T-helper 2 cell treated with Interferon-gamma antibody and Interleukin-4, amounts not matched to agents 5 μg/mL and 100 μg/mL, for 36 hours (primary cell): ENCODE results near the gene OR6B1.
"Not testable (repeated sequence)": the region's sequence is repeated elsewhere in the genome, so short reads cannot be mapped to it uniquely, and the experiment has no call there.

Experiments used
- DNase-seq: peaks from one replicate; pipeline ENCODE4 v3.0.0; 2021; ENCODE audit warnings: low spot score
- H3K27ac Mint-ChIP-seq: one replicate; pipeline ENCODE4 v1.8.0; 2021; ENCODE audit warnings: mild to moderate bottlenecking, mixed read lengths
- H3K27me3 Mint-ChIP-seq: one replicate; pipeline ENCODE4 v1.8.0; 2021; ENCODE audit warnings: low read depth, mixed read lengths
- H3K36me3 Mint-ChIP-seq: one replicate; pipeline ENCODE4 v1.8.0; 2021; ENCODE audit warnings: low read depth, mixed read lengths
- H3K4me1 Mint-ChIP-seq: one replicate; pipeline ENCODE4 v1.8.0; 2021; ENCODE audit warnings: low read depth, mixed read lengths
- H3K4me3 Mint-ChIP-seq: one replicate; pipeline ENCODE4 v1.8.0; 2022; ENCODE audit warnings: mild to moderate bottlenecking, moderate library complexity, mixed read lengths
- H3K9me3 Mint-ChIP-seq: one replicate; pipeline ENCODE4 v1.8.0; 2021; ENCODE audit warnings: mixed read lengths

OR6B1 gene

DNA sequence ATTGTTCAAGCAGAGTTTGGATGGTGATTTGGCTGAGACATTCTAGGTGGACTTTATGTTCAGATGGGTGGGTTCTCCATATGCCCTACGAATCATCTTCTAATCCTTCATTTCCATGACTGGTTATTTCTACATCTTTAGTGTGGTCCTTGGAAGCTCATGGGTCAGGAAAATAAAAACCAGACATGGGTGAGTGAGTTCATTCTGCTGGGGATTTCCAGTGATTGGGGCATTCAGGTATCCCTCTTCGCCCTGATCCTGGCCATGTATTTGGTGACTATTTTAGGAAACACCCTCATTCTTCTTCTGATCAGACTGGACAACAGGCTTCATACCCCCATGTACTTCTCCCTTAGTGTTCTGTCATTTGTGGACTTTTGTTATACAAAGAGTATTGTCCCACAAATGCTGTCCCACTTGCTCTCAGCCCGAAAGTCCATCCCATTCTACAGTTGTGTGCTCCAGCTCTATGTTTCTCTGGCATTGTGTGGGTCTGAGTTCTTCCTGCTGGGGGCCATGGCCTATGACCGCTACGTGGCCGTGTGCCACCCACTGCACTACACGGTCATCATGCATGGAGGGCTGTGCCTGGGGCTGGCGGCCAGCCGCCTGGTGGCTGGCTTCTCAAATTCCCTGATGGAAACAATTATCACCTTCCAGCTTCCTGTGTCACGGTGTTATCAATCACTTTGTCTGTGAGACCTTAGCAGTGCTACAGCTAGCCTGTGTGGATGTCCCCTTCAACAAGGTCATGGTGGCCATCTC is 19.2 kb upstream of the OR6B1 start:
- DNase-seq: no peak
- Mint-ChIP-seq H3K27ac (no peak overlapping the region), H3K4me1 (no peaks in the 10 kb centered on the region), H3K4me3 (no peak overlapping the region), H3K36me3 (no peaks in the 10 kb centered on the region), H3K9me3 (no peaks in the 10 kb centered on the region), H3K27me3 (no peaks in the 10 kb centered on the region)

DNA sequence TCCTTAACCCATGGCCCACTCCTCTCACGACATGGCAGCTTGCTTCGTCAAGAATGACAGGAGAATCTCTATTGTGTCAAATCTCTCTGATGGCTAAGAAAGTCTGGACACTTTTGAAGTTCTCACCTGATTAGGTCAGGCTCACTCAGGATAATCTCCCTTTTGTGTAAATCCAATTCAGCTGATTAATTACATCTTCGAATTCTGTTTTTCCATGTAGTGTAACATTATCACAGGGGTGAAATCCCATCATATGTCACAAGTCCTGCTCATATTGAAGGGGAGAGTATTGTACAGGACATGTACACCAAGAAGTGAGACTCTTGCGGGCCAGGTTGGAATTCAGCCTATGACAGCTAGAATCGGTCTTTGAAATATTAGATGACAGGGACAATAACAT is 16.2 kb upstream of the OR6B1 start:
- DNase-seq: no peak
- Mint-ChIP-seq H3K36me3 (no peaks in the 10 kb centered on the region), H3K27ac (no peak overlapping the region), H3K27me3 (no peaks in the 10 kb centered on the region), H3K4me1 (peaks cover 8% of the 10 kb centered on the region), H3K4me3 (no peak overlapping the region), H3K9me3 (no peaks in the 10 kb centered on the region)

GRCh38 chr7:143987513-143987912 is 12.6 kb upstream of the OR6B1 start:
- Mint-ChIP-seq H3K4me1 (peaks cover 8% of the 10 kb centered on the region), H3K4me3 (peak overlapping the region; percentile 42), H3K36me3 (no peaks in the 10 kb centered on the region), H3K27me3 (no peaks in the 10 kb centered on the region), H3K9me3 (peaks cover 10% of the 10 kb centered on the region), H3K27ac (peak overlapping the region; percentile 17)
- DNase-seq: no peak

DNA sequence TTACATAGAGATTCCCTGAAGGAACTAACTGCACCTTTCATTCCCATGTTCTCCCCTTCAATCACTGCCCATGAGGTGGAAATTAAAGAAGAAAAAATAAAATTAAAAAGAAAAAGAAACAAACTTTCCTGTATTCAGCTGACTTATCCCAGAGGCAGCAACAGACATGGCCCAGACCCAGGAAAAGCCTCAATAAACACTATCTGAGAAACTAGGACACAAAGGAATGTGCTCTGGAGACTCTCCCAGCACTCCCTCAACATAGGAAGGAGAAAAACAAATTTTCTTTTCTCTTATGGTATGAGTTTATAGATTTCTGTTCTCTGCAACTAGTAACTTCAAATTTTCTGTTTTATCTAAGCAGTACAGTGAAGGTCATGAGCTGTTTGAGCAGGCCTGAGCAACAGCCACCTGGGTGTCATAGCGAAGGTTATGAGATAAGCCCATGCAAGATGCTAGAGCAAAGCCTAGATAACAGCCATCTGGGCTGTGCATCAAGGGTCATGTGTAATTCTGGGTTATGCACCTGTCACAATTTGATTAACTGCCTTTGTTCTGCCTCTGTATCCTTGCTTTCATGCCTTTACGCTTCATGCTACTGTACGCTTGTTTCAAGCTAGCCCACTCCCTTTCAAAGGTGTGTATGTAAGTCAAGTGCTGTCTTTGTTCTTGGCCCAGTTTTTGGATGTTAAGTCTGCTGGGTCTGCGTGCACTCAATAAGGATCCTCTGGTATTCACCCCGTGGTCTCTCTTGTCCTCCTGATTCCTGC is 11.0 kb upstream of the OR6B1 start:
- DNase-seq: no peak
- H3K27me3 Mint-ChIP-seq: no peaks in the 10 kb centered on the region
- H3K4me1 Mint-ChIP-seq: peaks cover 8% of the 10 kb centered on the region
- no peak overlapping the region for H3K27ac Mint-ChIP-seq
- no peaks in the 10 kb centered on the region for H3K36me3 Mint-ChIP-seq
- peaks cover 10% of the 10 kb centered on the region for H3K9me3 Mint-ChIP-seq
- H3K4me3 Mint-ChIP-seq: no peak overlapping the region

- Mint-ChIP-seq H3K4me1 (peaks cover 2% of the 10 kb centered on the region), H3K27me3 (no peaks in the 10 kb centered on the region), H3K9me3 (peaks cover 10% of the 10 kb centered on the region), H3K27ac (no peak overlapping the region), H3K4me3 (no peak overlapping the region), H3K36me3 (no peaks in the 10 kb centered on the region)
- DNase-seq: no peak
These were observed 7.5 kb upstream of the OR6B1 start for GRCh38 chr7:143992670-143993069.

GRCh38 chr7:143993924-143994323 is 6.2 kb upstream of the OR6B1 start:
- no peaks in the 10 kb centered on the region for H3K27me3 Mint-ChIP-seq
- DNase-seq: no peak
- H3K36me3 Mint-ChIP-seq: no peaks in the 10 kb centered on the region
- H3K4me1 Mint-ChIP-seq: no peaks in the 10 kb centered on the region
- H3K9me3 Mint-ChIP-seq: peaks cover 10% of the 10 kb centered on the region
- H3K27ac Mint-ChIP-seq: no peak overlapping the region
- no peak overlapping the region for H3K4me3 Mint-ChIP-seq

- H3K4me3 Mint-ChIP-seq: no peak overlapping the region
- no peaks in the 10 kb centered on the region for H3K36me3 Mint-ChIP-seq
- DNase-seq: no peak
- H3K9me3 Mint-ChIP-seq: no peaks in the 10 kb centered on the region
- H3K27me3 Mint-ChIP-seq: peaks cover 3% of the 10 kb centered on the region
- H3K4me1 Mint-ChIP-seq: no peaks in the 10 kb centered on the region
- no peak overlapping the region for H3K27ac Mint-ChIP-seq
These were observed 1.4 kb downstream of the OR6B1 start for GRCh38 chr7:144001543-144001942.

GRCh38 chr7:144004703-144005102 is 4.6 kb downstream of the OR6B1 start:
- DNase-seq: no peak
- Mint-ChIP-seq H3K9me3 (peaks cover 5% of the 10 kb centered on the region), H3K27me3 (peaks cover 5% of the 10 kb centered on the region), H3K4me1 (no peaks in the 10 kb centered on the region), H3K4me3 (no peak overlapping the region), H3K27ac (no peak overlapping the region), H3K36me3 (no peaks in the 10 kb centered on the region)

- Mint-ChIP-seq H3K9me3 (peaks cover 5% of the 10 kb centered on the region), H3K4me1 (no peaks in the 10 kb centered on the region), H3K4me3 (no peak overlapping the region), H3K27ac (no peak overlapping the region), H3K27me3 (peaks cover 3% of the 10 kb centered on the region), H3K36me3 (no peaks in the 10 kb centered on the region)
- no peak for DNase-seq
These were observed 6.0 kb downstream of the OR6B1 start for GRCh38 chr7:144006029-144006691.

DNA sequence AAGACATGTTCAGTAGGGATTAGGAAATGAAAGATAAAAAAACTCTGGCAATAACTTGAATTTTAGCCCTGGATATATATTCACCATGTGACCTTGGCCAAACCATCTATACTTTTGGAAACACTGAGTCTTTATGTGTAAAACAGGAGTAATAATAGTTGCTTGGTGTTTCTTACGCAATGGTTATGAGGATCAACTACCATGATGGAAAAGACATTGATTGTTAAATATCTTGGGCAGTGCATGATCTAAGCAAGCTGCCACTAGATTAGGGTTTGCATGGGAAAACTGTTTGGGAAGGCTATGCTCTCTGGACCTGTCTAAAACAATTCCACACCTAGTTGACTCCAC is 6.5 kb downstream of the OR6B1 start:
- Mint-ChIP-seq H3K27me3 (peaks cover 3% of the 10 kb centered on the region), H3K9me3 (peaks cover 5% of the 10 kb centered on the region), H3K27ac (no peak overlapping the region), H3K4me3 (no peak overlapping the region), H3K4me1 (no peaks in the 10 kb centered on the region), H3K36me3 (no peaks in the 10 kb centered on the region)
- DNase-seq: no peak

DNA sequence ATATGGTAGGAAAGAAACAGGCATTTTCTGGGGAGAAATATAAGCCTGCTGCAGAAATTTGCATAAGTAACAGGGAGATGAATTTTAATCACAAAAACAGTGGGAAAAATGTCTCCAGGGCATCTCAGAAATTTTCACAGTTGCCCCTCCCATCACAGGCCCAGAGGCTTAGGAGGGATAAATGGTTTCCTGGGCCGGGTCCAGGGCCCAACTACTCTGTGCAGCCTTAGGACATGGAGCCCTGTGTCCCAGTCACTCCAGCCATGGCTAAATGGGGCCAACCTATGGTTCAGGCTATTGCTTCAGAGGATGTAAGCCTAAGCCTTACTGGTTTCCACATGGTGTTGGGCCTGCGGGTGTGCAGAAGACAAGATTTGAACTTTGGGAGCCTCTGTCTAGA is 9.2 kb downstream of the OR6B1 start:
- Mint-ChIP-seq H3K9me3 (peaks cover 5% of the 10 kb centered on the region), H3K4me1 (no peaks in the 10 kb centered on the region), H3K27ac (no peak overlapping the region), H3K36me3 (no peaks in the 10 kb centered on the region), H3K4me3 (no peak overlapping the region), H3K27me3 (peaks cover 7% of the 10 kb centered on the region)
- DNase-seq: no peak

DNA sequence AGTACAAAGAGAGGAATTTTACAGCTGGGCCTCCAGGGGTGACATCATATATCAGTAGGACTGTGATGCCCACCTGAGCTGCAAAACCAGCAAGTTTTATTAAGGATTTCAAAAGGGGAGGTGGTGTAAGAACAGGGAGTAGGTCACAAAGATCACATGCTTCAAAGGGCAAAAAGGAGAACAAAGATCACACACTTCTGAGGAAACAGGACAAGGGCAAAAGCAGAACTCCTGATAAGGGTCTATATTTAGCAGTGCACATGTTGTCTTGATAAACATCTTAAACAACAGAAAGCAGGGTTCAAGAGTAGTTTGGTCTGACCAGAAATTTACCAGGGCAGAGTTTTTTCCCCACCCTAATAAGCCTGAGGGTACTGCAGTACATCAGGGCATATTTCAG is 9.9 kb downstream of the OR6B1 start:
- H3K4me1 Mint-ChIP-seq, H3K27me3 Mint-ChIP-seq: not testable (repeated sequence)

DNA sequence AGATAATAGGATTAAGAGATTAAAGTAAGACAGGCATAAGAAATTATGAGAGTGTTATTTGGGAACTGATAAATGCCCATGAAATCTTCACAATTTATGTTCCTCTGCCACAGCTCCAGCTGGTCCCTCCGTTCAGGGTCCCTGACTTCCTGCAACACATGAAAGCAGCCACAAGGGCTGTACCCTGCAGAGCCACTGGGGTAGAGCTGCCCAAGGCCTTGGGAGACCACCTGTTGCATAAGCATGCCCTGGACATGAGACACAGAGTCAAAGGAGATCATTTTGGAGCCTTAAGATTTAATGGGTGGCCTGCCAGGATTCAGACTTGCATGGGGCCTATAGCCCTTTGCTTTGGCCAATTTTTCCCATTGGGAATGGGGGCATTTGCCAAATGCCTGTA is 10.7 kb downstream of the OR6B1 start:
- H3K27ac Mint-ChIP-seq, H3K4me3 Mint-ChIP-seq, H3K27me3 Mint-ChIP-seq, H3K4me1 Mint-ChIP-seq, DNase-seq, H3K9me3 Mint-ChIP-seq, H3K36me3 Mint-ChIP-seq: not testable (repeated sequence)

More for the DNA sequence above, 9.9 kb downstream of the OR6B1 start:
- H3K4me3 Mint-ChIP-seq, DNase-seq, H3K36me3 Mint-ChIP-seq, H3K9me3 Mint-ChIP-seq, H3K27ac Mint-ChIP-seq: not testable (repeated sequence)

- Mint-ChIP-seq H3K27ac (no peak overlapping the region), H3K9me3 (peaks cover 5% of the 10 kb centered on the region), H3K4me1 (no peaks in the 10 kb centered on the region), H3K36me3 (no peaks in the 10 kb centered on the region), H3K4me3 (no peak overlapping the region), H3K27me3 (peaks cover 7% of the 10 kb centered on the region)
- DNase-seq: no peak
These were observed 11.5 kb downstream of the OR6B1 start for GRCh38 chr7:144011458-144012230.
